GM12878 (cell line): ENCODE data around the gene RECK. TPM values are rescaled to one million over a fixed set of nuclear protein-coding genes. Genes with fewer than 3 reads are reported as not detected.

Experiments used
- ATAC-seq: fragments of 200-7000 bp; cut with Tn5 transposase; 3 replicates; pipeline ENCODE4 v1.9.1; 2020; ENCODE audit warnings: mild to moderate bottlenecking, moderate library complexity
- BruUV-seq: library from RNA; stranded (reverse); fragments of 400-500 nt; replicated peaks from 2 replicates; lab custom pipeline; 2021; lab: Mats Ljungman, UMichigan
- CTCF ChIA-PET: fragments of 300-600 bp; sonication (Branson Sonifier 250); formaldehyde crosslinking; extraction: SDS; loops from one replicate; lab custom pipeline; 2021; ENCODE audit warnings: inconsistent platforms; lab: Yijun Ruan, JAX
- POLR2A ChIA-PET: fragments of 350-600 bp; formaldehyde crosslinking; extraction: SDS; loops from one replicate; lab custom pipeline; 2021; ENCODE audit warnings: inconsistent platforms; lab: Charles Lee
- RAD21 ChIA-PET: fragments of 300-600 bp; sonication (Branson Sonifier 250); formaldehyde crosslinking; loops from one replicate; lab custom pipeline; 2023; ENCODE audit warnings: antibody characterized with exemption; ENCODE audit not compliant: unreplicated experiment; lab: Charles Lee
- SMC1A ChIA-PET: fragments of 300-600 bp; sonication (Branson Sonifier 250); formaldehyde crosslinking; loops from one replicate; lab custom pipeline; 2023; ENCODE audit not compliant: unreplicated experiment, uncharacterized antibody; lab: Charles Lee
- DNase-seq: peaks from one replicate; pipeline ENCODE4 v3.0.0-alpha.2; 2011; ENCODE audit warnings: low read depth, low spot score
- FAIRE-seq: peaks from 3 replicates; lab custom pipeline; 2011; peaks lifted over from hg19 to GRCh38; lab: Jason Lieb, UNC
- H2AFZ ChIP-seq: 2 replicates; pipeline ENCODE4 v1.6.0; 2011; ENCODE audit warnings: low read depth, low read length, control low read depth; ENCODE audit not compliant: control insufficient read depth
- H3K27ac ChIP-seq: 2 replicates; pipeline ENCODE4 v1.5.1; 2011; ENCODE audit warnings: control low read depth; ENCODE audit not compliant: control insufficient read depth, insufficient read depth
- H3K27me3 ChIP-seq, 2 experiments: replicated peaks in 1 of 2; 2 replicates each; pipeline versions ENCODE4 v1.6.0 to v1.6.1; 2011; ENCODE audit warnings: low read length in 1 of 2; ENCODE audit not compliant: control insufficient read depth in 2 of 2, insufficient read depth in 2 of 2
- H3K36me3 ChIP-seq, 2 experiments: 2 replicates each; pipeline ENCODE4 v1.5.1; 2011; ENCODE audit warnings: low read length in 1 of 2; ENCODE audit not compliant: control insufficient read depth in 2 of 2, insufficient read depth in 2 of 2
- H3K4me1 ChIP-seq: 2 replicates; pipeline ENCODE4 v1.6.1; 2011; ENCODE audit warnings: mild to moderate bottlenecking, low read length, moderate library complexity, mixed read lengths; ENCODE audit not compliant: control insufficient read depth, insufficient read depth
- H3K4me2 ChIP-seq: 2 replicates; pipeline ENCODE4 v1.6.0; 2011; ENCODE audit warnings: control low read depth; ENCODE audit not compliant: control insufficient read depth, insufficient read depth
- H3K4me3 ChIP-seq: fragments of 200-600 bp; sonication (generic); 2 replicates; pipeline ENCODE4 v1.5.1; 2016
- H3K79me2 ChIP-seq: 2 replicates; pipeline ENCODE4 v1.6.0; 2011; ENCODE audit warnings: low read length; ENCODE audit not compliant: control insufficient read depth, insufficient read depth
- H3K9ac ChIP-seq: 2 replicates; pipeline ENCODE4 v1.8.0; 2011; ENCODE audit warnings: low read length, control low read depth, mixed read lengths; ENCODE audit not compliant: control insufficient read depth, insufficient read depth
- H3K9me3 ChIP-seq: replicated peaks from 3 replicates; pipeline ENCODE4 v1.5.1; 2011; ENCODE audit warnings: mild to moderate bottlenecking, low read length; ENCODE audit not compliant: control insufficient read depth, insufficient read depth
- H4K20me1 ChIP-seq: 2 replicates; pipeline ENCODE4 v1.6.0; 2011; ENCODE audit not compliant: control insufficient read depth, insufficient read depth
- JUNB ChIP-seq: IDR thresholded peaks from 2 replicates; pipeline ENCODE4 v1.6.1; 2016; ENCODE audit warnings: antibody characterized with exemption, mild to moderate bottlenecking
- MTA2 ChIP-seq: fragments of 450-650 bp; IDR thresholded peaks from 2 replicates; pipeline ENCODE4 v1.6.1; 2016; ENCODE audit warnings: low read depth, mild to moderate bottlenecking, moderate library complexity
- POLR2AphosphoS2 ChIP-seq: IDR thresholded peaks from 2 replicates; pipeline ENCODE4 v1.6.1; 2011; ENCODE audit warnings: low read depth, mild to moderate bottlenecking, low read length, improper control_type of control experiment, moderate library complexity
- RB1 ChIP-seq: fragments of 450-650 bp; formaldehyde crosslinking; IDR thresholded peaks from 2 replicates; pipeline ENCODE4 v1.6.1; 2017; ENCODE audit warnings: mild to moderate bottlenecking, borderline replicate concordance
- WGBS: methylation state at CpG from one replicate; pipeline ENCODE4 v1.1.6; 2016; ENCODE audit warnings: low lambda C conversion rate; ENCODE audit not compliant: insufficient replicate concordance, insufficient coverage; ENCODE audit errors: missing lambda C conversion rate; 5-methylcytosine and 5-hydroxymethylcytosine counted together
- in situ Hi-C: fragments of 300-500 bp; cut with MboI; formaldehyde crosslinking; loops from 9 replicates; pipeline ENCODE4 v1.14.3; 2018; ENCODE audit warnings: mixed read lengths
- intact Hi-C: fragments of 100-400 bp; cut with micrococcal nuclease; formaldehyde crosslinking; loops from one replicate; pipeline ENCODE4 v1.14.2; 2022; ENCODE audit not compliant: unreplicated experiment
- polyA plus RNA-seq, 11 experiments: library from polyadenylated mRNA; depleted of rRNA in 4 of 11; unstranded in 6 of 11; stranded (reverse) in 5 of 11; fragments of >200 nt; fragmentation: Nextera tagmentation in 4 of 11; fragmentation: Illumina TruSeq in 1 of 11; extraction: Ambion mirVana in 4 of 11; extraction: Trizol in 1 of 11; gene quantifications; 1 replicate in 1 of 11; 2 replicates in 10 of 11; pipeline versions ENCODE4 v1.2.1 to v1.2.3, GENCODE V29; 2011 to 2016; ENCODE audit warnings: inconsistent platforms in 2 of 11, missing spikeins in 2 of 11, low read depth in 1 of 11
- total RNA-seq, 4 experiments: library from RNA; depleted of rRNA in 3 of 4; stranded (reverse); fragments of >200 nt in 3 of 4; fragmentation: Illumina TruSeq in 1 of 4; extraction: Trizol in 1 of 4; gene quantifications; 2 replicates each; pipeline versions ENCODE4 v1.2.1 to v1.2.3, GENCODE V29; 2013 to 2021

Gene RECK
- total and polyA plus RNA-seq, 10 of the 15 experiments (the other 5 are each of a cell fraction or from before 2014, with no cell fraction given) = 0.02 to 0.40 (median 0.13) TPM

GRCh38 chr9:36101916-36102741, 65.4 kb downstream of the RECK start:
- Histone ChIP-seq H3K4me3 (no peak overlapping the region), H3K4me1 (no peaks in the 10 kb centered on the region), H3K79me2 (no peaks in the 10 kb centered on the region), H4K20me1 (no peaks in the 10 kb centered on the region), H3K9ac (no peak overlapping the region), H3K27ac (no peak overlapping the region), H3K9me3 (no peaks in the 10 kb centered on the region), H3K4me2 (no peak overlapping the region), H2AFZ (no peak overlapping the region), H3K36me3 (no peaks in the 10 kb centered on the region), H3K27me3 (no peaks in the 10 kb centered on the region; a peak in 1 of 4 replicates)
- intact Hi-C loops (loop anchor here (5.0 kb wide), 1 partner anchor 225 kb away; no protein-coding TSS in a partner anchor), in situ Hi-C loops (loop anchor here (5.0 kb wide), 1 partner anchor 65 kb away; the partner anchor contains the start of gene CCIN)
- SMC1A ChIA-PET = interaction anchor here (0.6 to 7.4 kb wide), 16 partner anchors 9 to 389 kb away, joined by 3 to 134 read pairs (median 4); partner anchors contain the start of gene CCIN
- DNase-seq (no peak), FAIRE-seq (no peak), ATAC-seq (no peak)
- 24% methylated on average over 4 of the region's 4 CpGs for WGBS
- BruUV-seq = no TSS peak
- CTCF ChIA-PET = interaction anchor here (0.6 to 8.4 kb wide), 31 partner anchors 9 to 627 kb away, joined by 3 to 258 read pairs (median 4); partner anchors contain the start of genes CCIN and CLTA
- POLR2A ChIA-PET = interaction anchor here (0.5 to 1.1 kb wide), 2 partner anchors 64 to 76 kb away, joined by 3 to 5 read pairs; no protein-coding TSS in a partner anchor
- RAD21 ChIA-PET = interaction anchor here (0.8 to 7.7 kb wide), 4 partner anchors 9 to 227 kb away, joined by 3 to 105 read pairs (median 4); partner anchors contain the start of genes CCIN and CLTA
- TF ChIP-seq JUNB (no peak), RB1 (no peak), POLR2AphosphoS2 (no peak), MTA2 (no peak)
